Memory B cell (primary cell): Measurements from ENCODE around the gene OR4Q3.
"Not testable (repeated sequence)": the region's sequence is repeated elsewhere in the genome, so short reads cannot be mapped to it uniquely, and the experiment has no call there.

Experiments
- ATAC-seq: fragments of 150-1000 bp; cut with Tn5 transposase; 2 replicates; pipeline ENCODE4 v1.10.0; 2021; ENCODE audit warnings: low read depth, mild to moderate bottlenecking, moderate library complexity
- DNase-seq, 2 donors: peaks; one replicate each; pipeline ENCODE4 v3.0.0; 2022; ENCODE audit warnings: low spot score in 2 of 2
- H3K27ac Mint-ChIP-seq: one replicate; pipeline ENCODE4 v1.8.0; 2022; ENCODE audit warnings: mild to moderate bottlenecking, moderate library complexity, mixed read lengths
- H3K27me3 Mint-ChIP-seq: one replicate; pipeline ENCODE4 v1.8.0; 2022; ENCODE audit warnings: mixed read lengths
- H3K36me3 Mint-ChIP-seq: one replicate; pipeline ENCODE4 v1.8.0; 2022; ENCODE audit warnings: mild to moderate bottlenecking, mixed read lengths
- H3K4me1 Mint-ChIP-seq: one replicate; pipeline ENCODE4 v1.8.0; 2022; ENCODE audit warnings: mixed read lengths
- H3K4me3 Mint-ChIP-seq: one replicate; pipeline ENCODE4 v1.8.0; 2022; ENCODE audit warnings: mild to moderate bottlenecking, moderate library complexity, mixed read lengths
- H3K9me3 Mint-ChIP-seq: one replicate; pipeline ENCODE4 v1.8.0; 2022; ENCODE audit warnings: mixed read lengths

Gene OR4Q3

GRCh38 chr14:19743256-19743655 is at the start of gene OR4Q3:
OR4Q3 (plus strand) TSS chr14:19743571.
- Mint-ChIP-seq H3K4me3 (no peak within 1 kb of the TSS), H3K9me3 (peaks cover 3% of the 10 kb centered on the region), H3K27me3 (no peaks in the 10 kb centered on the region), H3K36me3 (no peaks in the 10 kb centered on the region), H3K4me1 (no peaks in the 10 kb centered on the region), H3K27ac (no peak within 1 kb of the TSS)
- DNase-seq: no peak
- no peak for ATAC-seq

- ATAC-seq: no peak
- Mint-ChIP-seq H3K9me3 (peaks cover 5% of the 10 kb centered on the region), H3K36me3 (no peaks in the 10 kb centered on the region), H3K27ac (no peak overlapping the region), H3K4me3 (no peak overlapping the region), H3K4me1 (no peaks in the 10 kb centered on the region), H3K27me3 (no peaks in the 10 kb centered on the region)
- DNase-seq: no peak
Measured at GRCh38 chr14:19729359-19729758, 14.0 kb upstream of the OR4Q3 start.

GRCh38 chr14:19729763-19730162 is 13.6 kb upstream of the OR4Q3 start:
- H3K4me1 Mint-ChIP-seq: no peaks in the 10 kb centered on the region
- DNase-seq: no peak
- no peaks in the 10 kb centered on the region for H3K27me3 Mint-ChIP-seq
- no peak overlapping the region for H3K27ac Mint-ChIP-seq
- ATAC-seq: no peak
- peaks cover 5% of the 10 kb centered on the region for H3K9me3 Mint-ChIP-seq
- no peak overlapping the region for H3K4me3 Mint-ChIP-seq
- H3K36me3 Mint-ChIP-seq: no peaks in the 10 kb centered on the region

- not testable (repeated sequence) for H3K27ac Mint-ChIP-seq, H3K36me3 Mint-ChIP-seq, H3K4me1 Mint-ChIP-seq, H3K9me3 Mint-ChIP-seq, ATAC-seq, H3K4me3 Mint-ChIP-seq, DNase-seq, H3K27me3 Mint-ChIP-seq
Measured at GRCh38 chr14:19733893-19734292, 9.5 kb upstream of the OR4Q3 start.

GRCh38 chr14:19752316-19752715 is 8.9 kb downstream of the OR4Q3 start:
- not testable (repeated sequence) for H3K36me3 Mint-ChIP-seq, ATAC-seq, H3K27me3 Mint-ChIP-seq, DNase-seq, H3K4me3 Mint-ChIP-seq, H3K27ac Mint-ChIP-seq, H3K9me3 Mint-ChIP-seq, H3K4me1 Mint-ChIP-seq

- ATAC-seq: no peak
- H3K9me3 Mint-ChIP-seq: peaks cover 1% of the 10 kb centered on the region
Measured at GRCh38 chr14:19754172-19754571, 10.8 kb downstream of the OR4Q3 start.

GRCh38 chr14:19771491-19771890 is 28.1 kb downstream of the OR4Q3 start:
- ATAC-seq, H3K4me3 Mint-ChIP-seq, DNase-seq, H3K27ac Mint-ChIP-seq, H3K36me3 Mint-ChIP-seq, H3K4me1 Mint-ChIP-seq, H3K9me3 Mint-ChIP-seq, H3K27me3 Mint-ChIP-seq: not testable (repeated sequence)

More at GRCh38 chr14:19754172-19754571, 10.8 kb downstream of the OR4Q3 start:
- Mint-ChIP-seq H3K4me3 (no peak overlapping the region), H3K36me3 (no peaks in the 10 kb centered on the region), H3K27ac (no peak overlapping the region), H3K4me1 (no peaks in the 10 kb centered on the region), H3K27me3 (no peaks in the 10 kb centered on the region)
- DNase-seq: no peak

GRCh38 chr14:19771895-19772430 is 28.6 kb downstream of the OR4Q3 start:
- ATAC-seq: no peak
- Mint-ChIP-seq H3K9me3 (peaks cover 5% of the 10 kb centered on the region), H3K36me3 (no peaks in the 10 kb centered on the region), H3K4me1 (no peaks in the 10 kb centered on the region), H3K27ac (no peak overlapping the region), H3K4me3 (no peak overlapping the region), H3K27me3 (no peaks in the 10 kb centered on the region)
- no peak for DNase-seq

GRCh38 chr14:19772454-19772853 is 29.1 kb downstream of the OR4Q3 start:
- not testable (repeated sequence) for H3K4me3 Mint-ChIP-seq, H3K27ac Mint-ChIP-seq, H3K4me1 Mint-ChIP-seq, ATAC-seq, H3K27me3 Mint-ChIP-seq, H3K36me3 Mint-ChIP-seq, H3K9me3 Mint-ChIP-seq, DNase-seq

- H3K27ac Mint-ChIP-seq, H3K9me3 Mint-ChIP-seq, ATAC-seq, H3K4me3 Mint-ChIP-seq, DNase-seq, H3K36me3 Mint-ChIP-seq, H3K4me1 Mint-ChIP-seq, H3K27me3 Mint-ChIP-seq: not testable (repeated sequence)
Measured at GRCh38 chr14:19773204-19773603, 29.8 kb downstream of the OR4Q3 start, which contains the start of gene OR4M1. OR4M1 (plus strand) TSS chr14:19773504; CDS start chr14:19780323, 6,819 bp downstream.

- peaks cover 4% of the 10 kb centered on the region for H3K9me3 Mint-ChIP-seq
Measured at GRCh38 chr14:19775587-19775986, 32.2 kb downstream of the OR4Q3 start.

GRCh38 chr14:19785848-19786247 is 42.5 kb downstream of the OR4Q3 start:
- H3K27me3 Mint-ChIP-seq, H3K36me3 Mint-ChIP-seq, ATAC-seq, H3K9me3 Mint-ChIP-seq, H3K27ac Mint-ChIP-seq, H3K4me3 Mint-ChIP-seq, H3K4me1 Mint-ChIP-seq, DNase-seq: not testable (repeated sequence)

More at GRCh38 chr14:19775587-19775986, 32.2 kb downstream of the OR4Q3 start:
- Mint-ChIP-seq H3K27ac (no peak overlapping the region), H3K36me3 (no peaks in the 10 kb centered on the region), H3K4me1 (no peaks in the 10 kb centered on the region), H3K4me3 (no peak overlapping the region), H3K27me3 (peaks cover 2% of the 10 kb centered on the region)
- DNase-seq (no peak), ATAC-seq (no peak)

- not testable (repeated sequence) for ATAC-seq, H3K36me3 Mint-ChIP-seq, H3K9me3 Mint-ChIP-seq, H3K27me3 Mint-ChIP-seq, H3K4me1 Mint-ChIP-seq, DNase-seq, H3K4me3 Mint-ChIP-seq, H3K27ac Mint-ChIP-seq
Measured at GRCh38 chr14:19787318-19787717, 43.9 kb downstream of the OR4Q3 start.

- not testable (repeated sequence) for H3K27ac Mint-ChIP-seq, DNase-seq, H3K4me1 Mint-ChIP-seq, H3K27me3 Mint-ChIP-seq, ATAC-seq, H3K4me3 Mint-ChIP-seq, H3K9me3 Mint-ChIP-seq, H3K36me3 Mint-ChIP-seq
Measured at GRCh38 chr14:19788150-19788549, 44.8 kb downstream of the OR4Q3 start.

GRCh38 chr14:19796520-19797108 is 53.2 kb downstream of the OR4Q3 start:
- H3K4me3 Mint-ChIP-seq, H3K27ac Mint-ChIP-seq, H3K36me3 Mint-ChIP-seq, ATAC-seq, H3K27me3 Mint-ChIP-seq, H3K9me3 Mint-ChIP-seq, DNase-seq, H3K4me1 Mint-ChIP-seq: not testable (repeated sequence)
